Transverse colon (tissue), 4 donors: ENCODE data around the gene KIAA1549.

Experiments
- CTCF ChIP-seq, 5 experiments: fragments of 200-600 bp in 3 of 5; fragments of 450-650 bp in 2 of 5; sonication (generic) in 3 of 5; IDR thresholded peaks; 1 replicate in 2 of 5; 2 replicates in 3 of 5; pipeline ENCODE4 v1.5.1; 2016 to 2017; ENCODE audit warnings: antibody characterized with exemption in 5 of 5, inconsistent platforms in 3 of 5, mild to moderate bottlenecking in 2 of 5, moderate library complexity in 1 of 5
- POLR2A ChIP-seq: fragments of 450-650 bp; IDR thresholded peaks from one replicate; pipeline ENCODE4 v1.6.1; 2016; ENCODE audit warnings: antibody characterized with exemption, mild to moderate bottlenecking, moderate library complexity
- POLR2AphosphoS5 ChIP-seq, 3 donors: sonication (generic); formaldehyde crosslinking; IDR thresholded peaks; one replicate each; pipeline ENCODE4 v1.6.1; 2016; ENCODE audit warnings: antibody characterized with exemption in 3 of 3

- no peak for TF ChIP-seq POLR2A
- TF ChIP-seq POLR2AphosphoS5 (IDR thresholded peaks at IDR 0.05): no peak
- no peak for TF ChIP-seq CTCF (IDR thresholded peaks at IDR 0.05)
Observed at GRCh38 chr7:138974103-138974502, 7.1 kb downstream of the KIAA1549 start.
